Stomach smooth muscle (tissue), 2 donors: ENCODE results near the gene WTIP.
A peak's percentile ranks its signal among the peaks of the same experiment; 100 is the strongest.

Experiments
- H3K27ac ChIP-seq: one replicate; pipeline ENCODE4 v1.7.0; 2013; ENCODE audit warnings: mild to moderate bottlenecking, low read length, inconsistent platforms
- H3K27me3 ChIP-seq, 2 donors: one replicate each; pipeline ENCODE4 v1.7.0; 2013; ENCODE audit warnings: low read length in 2 of 2; ENCODE audit not compliant: insufficient read depth in 2 of 2, control insufficient read depth in 1 of 2
- H3K36me3 ChIP-seq, 2 donors: one replicate each; pipeline ENCODE4 v1.7.0; 2013; ENCODE audit warnings: low read length in 2 of 2; ENCODE audit not compliant: control insufficient read depth in 2 of 2, insufficient read depth in 2 of 2
- H3K4me1 ChIP-seq: one replicate; pipeline ENCODE4 v1.7.0; 2013; ENCODE audit warnings: low read length; ENCODE audit not compliant: control insufficient read depth, insufficient read depth
- H3K4me3 ChIP-seq, 2 donors: one replicate each; pipeline ENCODE4 v1.7.0; 2013; ENCODE audit warnings: low read length in 2 of 2
- H3K9ac ChIP-seq, 2 donors: one replicate each; pipeline ENCODE4 v1.7.0; 2013; ENCODE audit warnings: low read length in 2 of 2, mild to moderate bottlenecking in 1 of 2
- H3K9me3 ChIP-seq, 2 donors: one replicate each; pipeline ENCODE4 v1.7.0; 2013; ENCODE audit warnings: low read length in 2 of 2; ENCODE audit not compliant: control insufficient read depth in 2 of 2
- donor health status: healthy.
- donor health status: Pancreatic carcinoma.

The WTIP gene

DNA sequence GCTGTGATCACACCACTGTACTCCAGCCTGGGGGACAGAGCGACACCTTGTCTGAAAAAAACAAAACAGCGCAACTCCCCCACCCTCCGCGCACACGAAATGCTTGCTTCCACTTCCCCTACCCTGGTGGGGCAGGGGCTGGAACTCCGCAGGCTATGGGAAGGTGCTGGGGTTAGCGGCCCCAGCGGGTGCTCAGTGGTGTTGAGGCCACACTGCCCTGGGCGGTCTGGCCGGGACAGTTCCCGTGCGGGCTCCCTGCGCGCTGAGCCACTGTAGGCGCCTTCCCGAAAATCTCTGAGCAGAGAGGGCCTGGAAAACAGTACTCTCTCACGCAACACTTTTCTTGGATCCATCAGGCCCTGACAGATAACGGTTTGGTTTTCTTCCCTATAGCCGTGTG, 1.1 kb upstream of the WTIP start:
- Histone ChIP-seq H3K9ac (peak overlapping the region in 1 of 2 donors; percentile 61), H3K27ac (peak overlapping the region; percentile 49), H3K36me3 (no peaks in the 10 kb centered on the region), H3K27me3 (no peaks in the 10 kb centered on the region), H3K9me3 (no peaks in the 10 kb centered on the region), H3K4me1 (peaks cover 22% of the 10 kb centered on the region), H3K4me3 (peak overlapping the region; percentile 44 to 77)

- Histone ChIP-seq H3K4me3 (peak overlapping the region; percentile 52 to 77), H3K4me1 (peaks cover 25% of the 10 kb centered on the region), H3K27me3 (no peaks in the 10 kb centered on the region), H3K36me3 (no peaks in the 10 kb centered on the region), H3K9me3 (no peaks in the 10 kb centered on the region), H3K9ac (peak overlapping the region in 1 of 2 donors; percentile 21), H3K27ac (no peak overlapping the region)
Observed at GRCh38 chr19:34481861-34482379, 362 bp downstream of the WTIP start.

- no peak overlapping the region for H3K27ac ChIP-seq
- peaks cover 25% of the 10 kb centered on the region for H3K4me1 ChIP-seq
- H3K4me3 ChIP-seq: peak overlapping the region; percentile 52 to 77
- no peaks in the 10 kb centered on the region for H3K36me3 ChIP-seq
- peak overlapping the region; percentile 29 to 33 for H3K9ac ChIP-seq
- H3K27me3 ChIP-seq: no peaks in the 10 kb centered on the region
- H3K9me3 ChIP-seq: no peaks in the 10 kb centered on the region
Observed at GRCh38 chr19:34482380-34483250, 1.1 kb downstream of the WTIP start.

DNA sequence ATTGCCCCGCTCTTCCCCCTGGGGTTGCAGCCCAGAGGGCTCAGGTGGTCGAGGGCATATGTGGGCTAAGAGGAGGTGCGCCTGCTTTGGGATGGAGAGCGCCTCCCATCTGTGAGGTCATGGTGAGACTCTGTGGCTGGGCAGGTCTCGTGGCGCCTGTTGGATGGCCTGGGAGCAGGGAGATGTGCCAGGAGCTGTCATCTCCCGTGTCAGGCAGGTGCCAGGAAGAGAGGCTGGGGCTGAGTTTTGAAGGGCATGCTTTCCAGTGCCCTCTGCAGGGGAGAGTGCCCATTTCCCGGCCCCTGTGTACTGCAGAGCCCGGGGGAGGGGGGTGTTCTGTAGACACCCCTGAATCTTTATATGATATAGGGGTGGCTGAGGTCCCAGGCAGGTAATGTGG, 2.8 kb downstream of the WTIP start:
- Histone ChIP-seq H3K9me3 (no peaks in the 10 kb centered on the region), H3K4me1 (peaks cover 25% of the 10 kb centered on the region), H3K27me3 (no peaks in the 10 kb centered on the region), H3K4me3 (peak overlapping the region in 1 of 2 donors; percentile 40), H3K9ac (no peak overlapping the region), H3K27ac (no peak overlapping the region), H3K36me3 (no peaks in the 10 kb centered on the region)

- Histone ChIP-seq H3K4me1 (peaks cover 23% of the 10 kb centered on the region), H3K27ac (no peak overlapping the region), H3K27me3 (no peaks in the 10 kb centered on the region), H3K36me3 (peaks cover 3 to 5% of the 10 kb centered on the region in 2 donors), H3K9ac (no peak overlapping the region), H3K4me3 (no peak overlapping the region), H3K9me3 (no peaks in the 10 kb centered on the region)
Observed at GRCh38 chr19:34485831-34486230, 4.3 kb downstream of the WTIP start.

DNA sequence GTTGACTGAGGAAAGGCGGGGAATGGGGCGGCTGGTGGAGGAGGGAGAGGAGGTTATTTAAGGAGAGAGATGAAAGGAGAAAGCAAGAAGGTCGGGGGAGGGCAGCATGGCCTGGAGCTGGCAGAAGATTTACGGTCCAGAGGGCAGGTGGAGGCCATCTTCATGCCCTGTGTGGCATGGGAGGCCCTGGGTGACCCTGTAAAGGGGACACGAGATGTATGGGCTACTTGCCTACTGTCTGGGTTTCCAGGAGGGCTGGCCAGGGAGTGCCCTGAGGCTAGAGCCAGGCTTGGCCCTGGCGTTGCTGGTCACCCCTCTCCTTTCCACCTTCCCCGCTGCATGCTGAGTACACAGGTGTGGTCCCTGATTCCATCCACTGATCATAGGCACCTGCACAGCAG, 6.1 kb downstream of the WTIP start:
- Histone ChIP-seq H3K27me3 (no peaks in the 10 kb centered on the region), H3K9me3 (no peaks in the 10 kb centered on the region), H3K36me3 (peaks cover 5% of the 10 kb centered on the region in 2 donors), H3K4me1 (peaks cover 16% of the 10 kb centered on the region), H3K27ac (no peak overlapping the region), H3K9ac (no peak overlapping the region), H3K4me3 (no peak overlapping the region)

GRCh38 chr19:34489175-34489574, 7.6 kb downstream of the WTIP start:
- Histone ChIP-seq H3K27ac (no peak overlapping the region), H3K36me3 (peaks cover 15 to 19% of the 10 kb centered on the region in 2 donors), H3K9ac (no peak overlapping the region), H3K4me3 (no peak overlapping the region), H3K9me3 (no peaks in the 10 kb centered on the region), H3K4me1 (peaks cover 6% of the 10 kb centered on the region), H3K27me3 (no peaks in the 10 kb centered on the region)

- Histone ChIP-seq H3K36me3 (peaks cover 21 to 24% of the 10 kb centered on the region in 2 donors), H3K9ac (no peak overlapping the region), H3K27me3 (no peaks in the 10 kb centered on the region), H3K9me3 (no peaks in the 10 kb centered on the region), H3K4me3 (no peak overlapping the region), H3K27ac (no peak overlapping the region), H3K4me1 (peaks cover 3% of the 10 kb centered on the region)
Observed at GRCh38 chr19:34490141-34490766, 8.7 kb downstream of the WTIP start.

DNA sequence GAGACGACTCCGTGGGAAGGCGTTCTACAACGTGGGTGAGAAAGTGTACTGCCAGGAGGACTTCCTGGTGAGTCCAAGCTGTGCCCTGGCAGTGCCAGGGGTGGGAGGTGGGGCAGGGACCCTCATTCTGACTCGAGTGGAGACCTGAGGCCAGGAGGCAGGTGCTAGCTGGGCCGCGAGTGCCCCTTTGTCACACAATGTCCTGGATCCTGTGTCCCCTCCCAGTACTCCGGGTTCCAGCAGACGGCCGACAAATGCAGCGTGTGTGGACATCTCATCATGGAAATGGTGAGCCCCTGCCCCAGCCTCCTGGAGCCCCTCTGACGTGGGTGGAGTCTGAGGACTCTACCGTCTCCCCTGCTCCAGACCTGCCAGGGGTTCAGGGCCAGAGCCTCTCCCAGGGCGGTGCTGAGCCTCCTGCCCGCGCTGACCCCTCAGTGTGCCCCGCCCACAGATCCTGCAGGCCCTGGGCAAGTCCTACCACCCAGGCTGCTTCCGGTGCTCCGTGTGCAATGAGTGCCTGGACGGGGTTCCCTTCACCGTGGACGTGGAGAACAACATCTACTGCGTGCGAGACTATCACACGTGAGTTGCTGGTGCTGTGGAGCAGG, 11.6 kb downstream of the WTIP start:
- no peak overlapping the region for H3K4me3 ChIP-seq
- no peaks in the 10 kb centered on the region for H3K27me3 ChIP-seq
- H3K27ac ChIP-seq: no peak overlapping the region
- H3K36me3 ChIP-seq: peaks cover 21 to 37% of the 10 kb centered on the region in 2 donors
- H3K9ac ChIP-seq: no peak overlapping the region
- no peaks in the 10 kb centered on the region for H3K9me3 ChIP-seq
- H3K4me1 ChIP-seq: no peaks in the 10 kb centered on the region

DNA sequence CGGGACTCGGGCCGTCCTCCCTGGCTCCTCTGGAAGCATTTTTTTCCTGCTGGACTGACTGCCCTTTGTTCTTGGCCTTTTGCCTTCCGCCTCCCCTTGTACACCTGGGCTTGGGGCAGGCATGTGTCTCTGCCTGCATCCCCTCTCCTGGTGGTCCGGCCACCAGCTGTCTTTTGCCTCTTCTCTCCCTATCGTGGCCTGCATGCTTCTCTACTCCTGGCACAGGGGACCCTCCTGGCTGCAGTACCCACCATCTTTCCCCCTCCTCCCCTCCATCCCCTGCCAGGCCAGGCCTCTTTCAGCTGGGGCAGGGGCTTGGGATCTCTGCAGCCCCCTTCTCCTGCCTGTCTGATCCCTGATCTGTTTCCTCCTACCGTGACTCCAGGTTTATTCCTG, 12.1 kb downstream of the WTIP start:
- Histone ChIP-seq H3K27me3 (no peaks in the 10 kb centered on the region), H3K27ac (no peak overlapping the region), H3K9me3 (no peaks in the 10 kb centered on the region), H3K9ac (no peak overlapping the region), H3K4me1 (no peaks in the 10 kb centered on the region), H3K36me3 (peaks cover 21 to 39% of the 10 kb centered on the region in 2 donors), H3K4me3 (no peak overlapping the region)
